Uterus (tissue), 2 donors: ENCODE data around the gene KCNK6.

Experiments
- CTCF ChIP-seq, 4 experiments: fragments of 200-600 bp in 2 of 4; fragments of 450-650 bp in 2 of 4; sonication (generic) in 2 of 4; IDR thresholded peaks; one replicate each; pipeline ENCODE4 v1.5.1; 2016 to 2019; ENCODE audit warnings: antibody characterized with exemption in 4 of 4, mild to moderate bottlenecking in 2 of 4, moderate library complexity in 1 of 4
- POLR2A ChIP-seq, 2 donors: fragments of 450-650 bp; IDR thresholded peaks; one replicate each; pipeline ENCODE4 v1.6.1; 2016; ENCODE audit warnings: antibody characterized with exemption in 2 of 2, mild to moderate bottlenecking in 1 of 2, moderate library complexity in 1 of 2

- TF ChIP-seq POLR2A (IDR thresholded peaks at IDR 0.05) (no peak), CTCF (IDR thresholded peaks at IDR 0.05) (no peak)
Observed at GRCh38 chr19:38283271-38283670, 36.4 kb upstream of the KCNK6 start.
